ENCODE data around the gene PRAMEF26.
"Not testable (repeated sequence)": the region's sequence is repeated elsewhere in the genome, so short reads cannot be mapped to it uniquely, and the experiment has no call there.

The PRAMEF26 gene

DNA sequence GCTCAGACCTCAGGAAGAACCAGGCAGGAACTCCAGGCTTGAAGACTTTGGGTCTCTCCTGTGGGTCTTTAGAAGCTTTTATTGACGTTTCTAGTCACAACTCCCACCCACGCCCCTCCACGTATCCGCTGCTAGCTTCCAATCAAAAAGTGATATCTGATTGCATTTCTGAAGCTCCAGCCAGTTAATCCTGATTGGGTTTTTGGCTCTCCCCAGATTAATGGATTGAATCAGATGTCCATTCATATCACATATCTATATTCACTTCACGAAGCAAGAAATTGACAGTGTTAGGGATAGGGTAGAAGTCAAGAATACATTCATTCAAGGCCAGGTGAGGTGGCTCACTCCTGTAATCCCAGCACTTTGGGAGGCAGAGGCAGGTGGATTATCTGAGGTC lies at the start of gene PRAMEF26:
PRAMEF26 (minus strand) TSS at position 101 of the 400 bp plus-strand sequence. CDS start 2,914 bp downstream, outside the sequence.
- DNase-seq (ENCODE audit: low spot score), result not testable (repeated sequence)

DNA sequence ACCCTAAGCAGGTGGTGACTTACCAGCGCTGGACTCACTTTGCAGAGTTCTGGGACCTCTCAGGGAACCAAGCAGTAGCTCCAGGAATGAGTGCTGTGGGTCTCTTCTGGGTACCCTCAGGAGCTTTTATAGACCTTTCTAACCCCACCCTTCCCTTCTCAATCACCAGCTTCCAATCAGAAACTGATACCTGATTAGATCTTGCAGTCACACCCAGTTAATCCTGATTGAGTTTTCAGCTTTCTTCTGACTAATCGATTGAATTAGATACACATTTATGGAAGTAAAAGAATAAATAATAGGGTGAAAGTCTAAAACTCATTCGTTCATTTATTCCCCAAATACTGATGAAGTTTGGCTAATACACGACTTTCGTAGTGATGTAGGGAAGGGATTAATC lies 45.5 kb upstream of the PRAMEF26 start, which contains the start of gene PRAMEF13:
PRAMEF13 (minus strand) TSS at position 101 of the 400 bp plus-strand sequence. CDS start 1,820 bp downstream, outside the sequence.
- DNase-seq (ENCODE audit: low spot score), result not testable (repeated sequence)

DNA sequence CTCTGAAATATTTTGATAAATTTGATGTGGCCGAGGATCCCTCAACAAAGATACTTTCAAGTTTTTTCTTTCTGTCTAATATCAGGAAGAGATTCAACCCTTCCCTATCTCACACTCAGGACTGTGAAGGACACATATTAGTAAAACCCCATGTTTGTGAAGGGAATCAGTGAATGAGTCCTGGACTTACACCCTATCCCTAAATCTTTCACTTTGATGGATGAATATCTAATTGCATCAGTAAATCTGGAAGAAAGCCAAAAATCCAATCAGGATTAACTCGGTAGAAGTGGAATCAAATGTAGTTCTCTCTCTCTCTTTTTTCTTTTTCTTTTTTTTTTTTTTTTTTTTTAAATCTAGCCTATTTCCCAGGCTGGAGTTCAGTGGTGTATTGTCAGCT lies 15.7 kb upstream of the PRAMEF26 start, which contains the start of gene PRAMEF9:
PRAMEF9 (plus strand) TSS at position 301 of the 400 bp plus-strand sequence. CDS start 3,433 bp downstream, outside the sequence.
- DNase-seq (ENCODE audit: low spot score), result not testable (repeated sequence)

DNA sequence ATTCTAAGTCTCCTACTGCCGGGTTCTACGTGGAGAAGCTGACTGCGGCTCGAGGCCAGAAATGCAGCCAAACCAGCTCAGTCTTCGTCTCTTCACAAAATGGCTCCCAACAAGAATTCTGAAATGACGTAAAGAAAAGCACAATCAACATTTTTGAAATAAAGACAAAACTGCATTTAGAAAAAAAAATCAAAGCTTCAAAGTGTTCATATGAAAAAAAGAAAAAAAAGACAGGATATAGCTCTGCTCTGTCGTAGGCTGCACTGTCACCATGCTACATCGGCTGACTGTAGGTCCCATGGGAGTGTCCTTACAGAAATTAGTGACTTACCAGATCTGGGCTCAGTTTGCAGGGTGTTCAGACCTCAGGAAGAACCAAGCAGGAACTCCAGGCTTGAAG lies 9.7 kb upstream of the PRAMEF26 start, which contains the start of gene HNRNPCL4:
HNRNPCL4 (minus strand) TSS at position 101 of the 400 bp plus-strand sequence. CDS start 164 bp downstream, outside the sequence.
- DNase-seq (ENCODE audit: low spot score), result not testable (repeated sequence)

DNA sequence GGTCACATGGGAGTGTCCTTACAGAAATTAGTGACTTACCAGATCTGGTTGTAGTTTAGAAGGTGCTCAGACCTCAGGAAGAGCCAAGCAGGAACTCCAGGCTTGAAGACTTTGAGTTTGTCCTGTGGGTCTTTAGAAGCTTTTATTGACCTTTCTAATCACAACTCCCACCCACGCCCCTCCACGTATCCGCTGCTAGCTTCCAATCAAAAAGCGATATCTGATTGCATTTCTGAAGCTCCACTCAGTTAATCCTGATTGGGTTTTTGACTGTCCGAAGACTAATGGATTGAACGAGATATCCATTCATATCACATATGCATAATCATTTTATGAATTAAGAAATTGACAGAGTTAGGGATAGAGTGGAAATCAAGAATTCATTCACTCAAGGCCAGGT lies 39.1 kb downstream of the PRAMEF26 start, which contains the start of gene HNRNPCL2:
HNRNPCL2 (minus strand) TSS at position 101 of the 400 bp plus-strand sequence. CDS start 454 bp downstream, outside the sequence.
- not testable (repeated sequence) for DNase-seq (ENCODE audit: low spot score)

All from CD4-positive, alpha-beta T cell treated with Interleukin-2 at 100 ng/mL for 4 hours (primary cell).